Iris pigment epithelial cell (primary cell): ENCODE data around the gene CENPF.
"Not testable (repeated sequence)": the region's sequence is repeated elsewhere in the genome, so short reads cannot be mapped to it uniquely, and the experiment has no call there.

Experiments used
- DNase-seq: peaks from one replicate; pipeline ENCODE4 v3.0.0-alpha.2; 2011; ENCODE audit warnings: low read depth

The CENPF gene, protein sequence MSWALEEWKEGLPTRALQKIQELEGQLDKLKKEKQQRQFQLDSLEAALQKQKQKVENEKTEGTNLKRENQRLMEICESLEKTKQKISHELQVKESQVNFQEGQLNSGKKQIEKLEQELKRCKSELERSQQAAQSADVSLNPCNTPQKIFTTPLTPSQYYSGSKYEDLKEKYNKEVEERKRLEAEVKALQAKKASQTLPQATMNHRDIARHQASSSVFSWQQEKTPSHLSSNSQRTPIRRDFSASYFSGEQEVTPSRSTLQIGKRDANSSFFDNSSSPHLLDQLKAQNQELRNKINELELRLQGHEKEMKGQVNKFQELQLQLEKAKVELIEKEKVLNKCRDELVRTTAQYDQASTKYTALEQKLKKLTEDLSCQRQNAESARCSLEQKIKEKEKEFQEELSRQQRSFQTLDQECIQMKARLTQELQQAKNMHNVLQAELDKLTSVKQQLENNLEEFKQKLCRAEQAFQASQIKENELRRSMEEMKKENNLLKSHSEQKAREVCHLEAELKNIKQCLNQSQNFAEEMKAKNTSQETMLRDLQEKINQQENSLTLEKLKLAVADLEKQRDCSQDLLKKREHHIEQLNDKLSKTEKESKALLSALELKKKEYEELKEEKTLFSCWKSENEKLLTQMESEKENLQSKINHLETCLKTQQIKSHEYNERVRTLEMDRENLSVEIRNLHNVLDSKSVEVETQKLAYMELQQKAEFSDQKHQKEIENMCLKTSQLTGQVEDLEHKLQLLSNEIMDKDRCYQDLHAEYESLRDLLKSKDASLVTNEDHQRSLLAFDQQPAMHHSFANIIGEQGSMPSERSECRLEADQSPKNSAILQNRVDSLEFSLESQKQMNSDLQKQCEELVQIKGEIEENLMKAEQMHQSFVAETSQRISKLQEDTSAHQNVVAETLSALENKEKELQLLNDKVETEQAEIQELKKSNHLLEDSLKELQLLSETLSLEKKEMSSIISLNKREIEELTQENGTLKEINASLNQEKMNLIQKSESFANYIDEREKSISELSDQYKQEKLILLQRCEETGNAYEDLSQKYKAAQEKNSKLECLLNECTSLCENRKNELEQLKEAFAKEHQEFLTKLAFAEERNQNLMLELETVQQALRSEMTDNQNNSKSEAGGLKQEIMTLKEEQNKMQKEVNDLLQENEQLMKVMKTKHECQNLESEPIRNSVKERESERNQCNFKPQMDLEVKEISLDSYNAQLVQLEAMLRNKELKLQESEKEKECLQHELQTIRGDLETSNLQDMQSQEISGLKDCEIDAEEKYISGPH (N-terminal part only)

DNA sequence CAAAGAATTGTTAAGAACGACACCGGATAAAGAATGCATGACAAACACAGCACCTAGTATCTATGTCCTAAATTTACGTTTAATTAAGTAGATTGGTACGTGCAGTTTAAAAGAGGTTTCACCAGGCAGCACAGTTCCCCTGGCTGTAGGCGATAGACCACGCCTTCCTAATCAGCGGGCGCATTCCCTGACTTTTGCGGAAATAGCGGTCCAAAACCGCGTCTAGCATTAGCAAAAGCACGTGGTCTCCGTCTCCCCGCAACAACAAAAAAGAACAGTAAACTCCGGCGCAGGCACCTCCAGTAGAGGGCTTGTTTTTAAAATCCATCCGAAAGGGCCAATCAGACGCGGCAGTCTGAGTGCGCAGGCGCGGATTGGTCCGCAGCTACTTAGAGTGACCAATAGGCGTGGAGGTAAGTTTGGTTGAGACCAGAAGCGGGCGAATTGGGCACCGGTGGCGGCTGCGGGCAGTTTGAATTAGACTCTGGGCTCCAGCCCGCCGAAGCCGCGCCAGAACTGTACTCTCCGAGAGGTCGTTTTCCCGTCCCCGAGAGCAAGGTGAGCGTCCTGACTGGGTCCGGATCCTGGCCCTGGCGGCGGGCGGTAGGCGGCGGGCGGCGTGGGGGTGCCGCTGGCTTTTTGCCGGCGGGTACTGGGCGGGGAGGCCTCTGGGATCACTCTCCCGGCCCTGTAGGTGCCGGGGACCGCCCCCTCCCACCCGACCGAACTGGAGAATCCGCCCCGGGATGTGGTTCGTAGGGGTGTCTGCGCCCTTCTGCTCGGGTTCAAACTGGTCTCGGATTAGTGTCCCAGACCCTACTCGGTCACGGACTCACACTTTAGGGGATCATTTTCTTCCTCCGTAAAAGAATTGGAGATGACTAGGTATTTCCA lies at the start of gene CENPF:
Gene CENPF, plus strand, starts transcription at position 432 of the 894 bp plus-strand sequence. CDS start 10,560 bp downstream, outside the sequence.
- DNase-seq = peak; percentile 99

DNA sequence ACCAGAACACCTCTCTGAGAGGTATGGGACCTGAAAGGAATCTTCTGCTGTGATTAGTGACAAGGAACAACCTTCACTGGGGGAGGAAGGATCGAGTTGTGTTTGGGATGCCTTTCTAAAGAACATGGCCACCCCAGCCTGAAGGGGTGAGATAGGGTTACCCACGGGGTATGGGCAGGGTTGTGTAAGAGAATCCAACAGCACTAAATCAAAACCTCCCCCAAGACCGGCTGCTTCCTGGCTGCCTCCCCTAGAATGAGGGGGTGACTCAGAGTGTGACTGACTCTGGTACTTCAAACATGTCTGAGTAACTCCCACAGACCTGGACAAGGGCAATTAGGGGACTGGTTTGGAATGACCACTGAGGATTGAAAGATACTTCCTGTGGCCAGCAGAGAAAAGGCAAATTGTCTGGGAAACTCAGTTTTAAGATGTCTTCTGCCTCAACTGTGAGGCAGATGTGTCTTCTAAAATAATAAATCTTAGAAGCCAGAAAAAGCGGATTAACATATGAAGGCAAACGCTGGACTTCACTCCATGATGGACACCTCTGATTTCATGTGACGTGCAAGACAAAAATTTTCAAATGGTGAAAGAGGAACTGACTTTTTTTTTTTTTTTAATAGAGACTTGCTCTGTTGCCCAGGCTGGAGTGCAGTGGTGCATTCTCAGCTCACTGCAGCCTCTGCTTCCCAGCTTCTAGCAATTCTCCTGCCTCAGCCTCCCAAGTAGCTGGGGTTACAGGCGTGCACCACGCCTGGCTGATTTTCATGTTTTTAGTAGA lies 44.9 kb upstream of the CENPF start:
- peak; percentile 97 for DNase-seq

DNA sequence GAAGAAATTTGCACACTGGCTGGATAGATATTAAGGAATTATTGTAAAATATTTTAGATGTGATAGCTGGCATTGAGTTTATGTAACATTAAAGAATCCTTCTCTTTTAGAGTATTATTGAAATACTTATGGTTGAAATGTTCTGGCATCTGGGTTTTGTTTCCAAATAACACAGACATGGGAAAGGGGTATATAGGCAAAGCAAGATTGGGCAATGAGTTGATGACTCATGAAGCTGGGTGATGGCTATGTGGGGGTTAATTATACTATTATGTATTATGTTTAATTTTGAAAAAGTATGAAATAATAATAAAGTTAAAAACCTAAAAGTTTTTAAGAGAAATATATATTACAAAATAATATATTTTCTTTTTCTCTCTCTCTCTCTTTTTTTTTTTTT lies 39.1 kb upstream of the CENPF start:
- peak; percentile 65 for DNase-seq

DNA sequence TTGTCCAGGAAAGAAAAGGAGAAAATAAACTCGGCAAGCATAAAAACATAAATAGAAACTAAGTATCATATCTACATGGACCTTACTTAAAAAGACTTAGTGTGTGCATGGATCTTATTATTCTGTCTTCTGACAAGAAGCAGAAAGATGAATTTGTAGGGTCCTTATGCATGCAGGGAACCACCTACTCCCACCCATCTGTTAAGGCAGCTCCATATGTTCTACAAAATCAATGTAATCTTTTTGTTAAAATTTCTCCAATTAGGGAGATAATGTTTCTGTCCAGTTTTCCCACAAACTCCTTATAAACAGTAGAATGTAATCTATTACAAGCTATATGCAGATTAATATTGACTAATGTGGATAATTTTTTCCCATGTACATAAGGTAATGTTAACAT lies 37.7 kb upstream of the CENPF start:
- DNase-seq = no peak

DNA sequence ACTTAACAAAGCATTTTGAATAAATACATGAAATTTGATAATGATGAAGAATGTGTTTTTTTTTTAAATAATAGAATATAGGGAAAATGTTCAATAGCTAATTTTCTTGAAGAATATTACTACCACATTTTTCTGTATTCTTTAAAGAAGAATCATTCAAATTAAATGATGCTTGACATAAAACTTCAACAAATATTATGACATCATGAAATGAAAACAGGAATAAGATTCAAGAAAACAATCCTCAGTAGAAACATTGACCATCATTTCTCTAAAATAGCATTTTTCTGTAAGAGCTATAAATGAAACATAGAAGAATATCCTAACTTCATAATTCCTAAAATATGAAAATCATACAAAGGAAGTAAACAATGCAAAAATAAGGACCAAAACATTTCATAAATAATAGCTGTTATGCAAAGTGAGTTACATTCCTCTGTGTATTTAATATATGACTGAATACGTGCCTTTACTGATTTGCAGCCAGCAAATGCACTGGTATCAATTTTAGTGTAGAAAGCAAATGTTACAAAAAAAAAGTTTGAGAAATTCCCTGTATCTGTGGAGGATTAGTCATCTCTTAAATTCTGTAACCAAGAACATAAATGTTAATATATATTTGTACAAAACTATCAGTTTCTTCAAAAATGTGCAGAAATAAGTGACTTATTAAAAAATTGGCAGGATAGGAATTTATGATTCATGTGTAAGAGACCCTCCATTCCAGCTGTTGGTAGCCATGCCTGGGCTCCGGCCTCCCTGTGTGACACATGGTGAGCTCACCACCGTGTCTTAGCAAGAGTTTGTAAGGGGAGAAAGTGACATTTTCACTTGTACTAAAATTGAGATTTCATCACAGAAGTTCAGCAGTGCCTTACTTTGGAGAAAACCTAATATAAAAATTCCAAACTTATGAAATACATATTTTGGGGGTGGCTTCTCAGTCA lies 36.6 kb upstream of the CENPF start:
- peak; percentile 83 for DNase-seq

GRCh38 chr1:214567481-214567980 lies 35.5 kb upstream of the CENPF start:
- DNase-seq = no peak

DNA sequence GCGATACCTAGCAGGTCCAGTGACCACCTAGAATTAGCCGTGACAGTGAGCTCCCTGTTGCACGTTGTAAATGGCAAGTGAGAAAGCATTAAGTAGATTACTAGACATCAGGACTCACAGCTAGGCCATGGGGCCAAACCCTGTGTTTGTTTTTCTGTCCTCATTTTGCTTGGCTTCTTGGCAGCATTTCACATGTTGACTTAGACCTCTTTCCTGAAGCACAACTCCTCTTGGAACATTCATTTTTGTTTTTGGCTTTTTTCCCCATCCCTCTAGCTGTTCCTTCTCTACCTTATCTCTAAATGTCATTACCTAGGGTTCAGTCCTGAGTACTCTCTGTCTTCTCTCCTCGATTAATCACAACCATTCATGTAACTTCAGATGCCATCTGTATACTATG lies 34.7 kb upstream of the CENPF start:
- peak; percentile 61 for DNase-seq

DNA sequence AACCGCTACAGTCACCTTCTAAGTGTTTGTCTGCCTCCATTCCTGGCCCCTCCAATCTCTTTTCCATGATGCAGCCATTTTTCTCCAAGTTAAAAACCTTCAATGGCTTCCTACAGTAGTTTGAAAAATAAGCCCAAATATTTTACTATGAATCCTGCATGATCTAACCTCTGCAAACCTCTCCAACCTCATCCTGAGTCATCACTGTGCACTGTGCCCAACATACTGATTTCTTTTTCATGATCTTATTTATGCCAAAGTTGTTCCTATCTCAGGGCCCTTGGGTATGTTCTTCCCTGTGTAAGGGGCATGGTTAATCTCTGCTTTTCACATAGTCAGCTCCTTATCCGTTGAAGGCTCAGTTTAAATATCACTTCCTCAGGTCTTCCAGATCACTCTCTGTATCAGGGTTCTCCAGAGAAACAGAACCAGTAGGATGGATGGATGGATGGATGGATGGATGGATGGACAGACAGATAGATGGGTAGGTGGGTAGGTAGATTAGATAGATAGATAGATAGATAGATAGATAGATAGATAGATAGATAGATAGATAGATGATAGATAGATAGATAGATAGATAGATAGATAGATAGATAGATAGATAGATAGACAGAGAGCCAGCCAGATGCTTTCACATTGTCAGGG lies 33.5 kb upstream of the CENPF start:
- DNase-seq = peak; percentile 76

DNA sequence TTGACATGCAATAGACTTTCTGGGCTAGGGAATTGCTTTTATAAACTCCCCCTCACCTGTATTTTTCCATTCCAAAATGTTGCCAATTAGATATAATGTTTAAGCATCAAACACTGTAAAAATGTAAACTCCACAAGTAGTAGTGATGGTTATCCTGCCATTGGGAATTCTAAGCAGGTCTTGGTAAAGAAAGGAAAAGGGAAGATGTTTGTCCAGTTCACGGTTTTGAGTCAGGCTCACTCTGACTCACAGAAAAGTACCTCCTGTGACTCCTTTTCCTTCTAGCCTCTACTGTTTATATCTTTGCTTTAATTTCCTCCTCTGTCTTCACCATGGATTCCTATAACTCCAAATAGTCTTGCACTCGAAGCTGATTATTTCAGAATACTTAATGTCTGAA lies 32.6 kb upstream of the CENPF start:
- peak; percentile 82 for DNase-seq

- no peak for DNase-seq
These were observed 31.7 kb upstream of the CENPF start for GRCh38 chr1:214571281-214571680.

DNA sequence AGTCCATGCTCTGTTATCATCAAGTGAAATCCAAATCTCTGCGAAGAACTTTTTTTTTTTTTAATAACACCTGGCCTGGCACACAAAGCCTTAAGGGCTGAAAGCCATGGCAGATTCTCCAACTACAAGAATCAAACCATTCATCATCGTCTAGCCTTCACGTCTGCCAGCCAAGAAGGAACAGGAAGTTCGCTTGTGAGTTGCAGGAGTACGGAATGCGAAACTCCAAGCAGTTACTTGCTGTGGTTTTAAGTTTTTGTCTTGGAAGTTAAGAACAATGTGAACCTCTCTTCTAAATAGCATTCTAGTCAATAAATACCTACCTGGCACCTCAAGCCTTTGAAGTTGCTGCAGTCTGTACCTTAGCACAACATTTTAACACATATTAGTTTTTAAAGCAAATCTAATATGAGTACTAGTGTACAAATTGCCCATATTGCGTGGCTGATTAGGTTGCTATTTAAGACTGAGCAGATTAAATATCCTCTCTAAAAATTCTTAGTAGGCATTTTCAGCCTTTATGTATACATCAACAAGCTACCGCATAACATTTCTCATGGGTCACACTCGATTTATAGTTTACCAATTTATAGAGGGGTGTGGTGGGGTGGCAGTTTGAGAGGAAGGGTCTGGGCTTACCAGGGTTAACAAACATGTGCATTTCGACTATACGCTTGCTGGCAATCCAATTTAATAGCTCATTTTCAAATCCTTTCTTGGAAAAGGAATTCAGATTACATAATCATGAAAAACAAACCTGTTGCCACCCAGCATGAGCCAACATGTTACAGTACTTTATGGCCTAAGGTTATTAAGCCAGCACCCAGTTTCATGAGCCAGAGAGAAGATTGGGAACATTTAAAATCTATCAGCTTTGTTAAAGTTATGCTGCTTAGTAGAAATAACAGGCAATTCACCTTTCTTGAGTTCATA lies 29.3 kb upstream of the CENPF start:
- DNase-seq = peak; percentile 81

GRCh38 chr1:214574598-214575411 lies 28.2 kb upstream of the CENPF start:
- peak; percentile 47 for DNase-seq

DNA sequence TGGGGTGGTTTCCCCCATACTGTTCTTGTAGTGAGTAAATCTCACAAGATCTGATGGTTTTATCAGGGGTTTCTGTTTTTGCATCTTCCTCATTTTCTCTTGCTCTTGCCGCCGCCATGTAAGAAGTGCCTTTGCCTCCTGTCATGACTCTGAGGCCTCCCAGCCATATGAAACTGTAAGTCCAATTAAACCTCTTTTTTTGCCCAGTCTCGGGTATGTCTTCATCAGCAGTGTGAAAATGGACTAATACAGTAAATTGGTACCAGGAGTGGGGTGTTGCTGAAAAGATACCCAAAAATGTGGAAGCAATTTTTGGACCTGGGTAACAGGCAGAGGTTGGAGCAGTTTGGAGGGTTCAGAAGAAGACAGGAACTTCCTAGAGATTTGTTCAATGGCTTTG lies 26.9 kb upstream of the CENPF start:
- DNase-seq = not testable (repeated sequence)

GRCh38 chr1:214579183-214579582 lies 23.8 kb upstream of the CENPF start:
- DNase-seq = no peak

GRCh38 chr1:214581785-214582184 lies 21.2 kb upstream of the CENPF start:
- peak; percentile 86 for DNase-seq

DNA sequence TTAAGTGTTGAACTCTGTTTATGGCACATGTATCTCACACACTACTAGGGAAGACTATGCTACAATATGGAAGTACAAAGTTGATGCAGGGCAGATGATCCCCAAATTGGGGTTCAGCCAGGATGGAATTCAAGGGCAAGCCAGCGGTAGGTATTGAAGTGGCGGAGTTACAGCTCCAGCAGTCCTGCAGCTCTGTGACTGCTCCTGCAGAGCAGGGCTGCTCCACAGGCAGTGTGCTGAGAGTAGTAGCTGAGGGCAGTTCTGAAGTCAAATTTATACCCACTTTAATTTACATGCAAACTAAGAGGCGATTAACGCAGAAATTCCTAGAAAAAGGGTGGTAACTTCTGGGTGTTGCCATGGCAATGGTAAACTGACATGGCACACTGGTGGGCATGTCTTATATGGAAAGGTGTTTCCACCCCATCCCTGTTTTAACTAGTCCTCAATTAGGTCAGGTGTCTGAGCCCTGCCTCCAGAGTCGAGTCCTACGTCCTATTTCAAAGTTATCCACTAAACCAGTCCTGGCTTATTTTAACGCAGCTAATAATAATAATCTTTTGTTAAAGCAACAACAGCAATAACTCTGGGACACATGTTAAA lies 20.6 kb upstream of the CENPF start:
- DNase-seq = no peak
